T-helper 17 cell (primary cell): ENCODE measurements around the gene TRPV3. TPM values are rescaled to one million over a fixed set of nuclear protein-coding genes. Genes with fewer than 3 reads are reported as not detected.
A peak's percentile ranks its signal among the peaks of the same experiment; 100 is the strongest.
"Not testable (repeated sequence)": the region's sequence is repeated elsewhere in the genome, so short reads cannot be mapped to it uniquely, and the experiment has no call there.

ENCODE experiments used
- ATAC-seq: fragments of 150-1000 bp; cut with Tn5 transposase; 2 replicates; pipeline ENCODE4 v1.10.0; 2021; ENCODE audit warnings: mild to moderate bottlenecking, moderate library complexity
- DNase-seq, 3 donors: peaks; one replicate each; pipeline versions ENCODE4 v3.0.0 to v3.0.0-alpha.2; 2020 to 2021
- H3K9me3 ChIP-seq: one replicate; pipeline ENCODE4 v1.7.0; 2013; ENCODE audit warnings: low read length, mild to moderate bottlenecking; ENCODE audit not compliant: control insufficient read depth, poor library complexity, severe bottlenecking
- H3K27ac Mint-ChIP-seq: one replicate; pipeline ENCODE4 v1.8.0; 2022; ENCODE audit warnings: mild to moderate bottlenecking, moderate library complexity, mixed read lengths
- H3K27me3 Mint-ChIP-seq: one replicate; pipeline ENCODE4 v1.8.0; 2022; ENCODE audit warnings: mixed read lengths
- H3K36me3 Mint-ChIP-seq: one replicate; pipeline ENCODE4 v1.8.0; 2022; ENCODE audit warnings: low read depth, mixed read lengths
- H3K4me1 Mint-ChIP-seq: one replicate; pipeline ENCODE4 v1.8.0; 2022; ENCODE audit warnings: mild to moderate bottlenecking, mixed read lengths
- H3K4me3 Mint-ChIP-seq: one replicate; pipeline ENCODE4 v1.8.0; 2022; ENCODE audit warnings: mild to moderate bottlenecking, moderate library complexity, mixed read lengths
- total RNA-seq, 4 donors: library from RNA in 2 of 4; stranded (reverse) in 2 of 4; gene quantifications; one replicate each; pipeline ENCODE4 v1.2.3 and lab custom pipeline; 2022 to 2026

The TRPV3 gene
- total RNA-seq, 2 donors from 2014 or later, result 0.27 to 0.55 TPM

DNA sequence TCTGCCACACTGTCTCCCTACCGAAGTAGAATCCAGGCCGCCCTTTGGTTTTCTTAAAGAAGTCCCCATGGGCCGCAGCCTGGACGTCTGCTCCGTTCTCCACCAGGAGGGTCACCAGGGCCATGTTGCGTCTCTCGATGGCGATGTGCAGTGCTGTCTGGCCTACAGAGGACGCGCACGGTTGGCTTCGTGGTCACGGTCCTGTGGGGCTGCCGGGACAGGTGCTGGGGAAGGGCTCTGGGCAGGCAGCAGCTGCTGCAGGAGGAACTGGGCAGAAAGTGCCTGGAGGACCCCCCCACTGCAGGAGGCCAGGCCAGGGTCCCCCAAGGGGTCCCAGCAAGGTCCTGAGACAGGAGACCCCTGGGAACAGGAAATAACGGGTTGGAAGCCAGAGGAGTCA is 32.6 kb upstream of the TRPV3 start:
- Mint-ChIP-seq H3K4me1 (peaks cover 3% of the 10 kb centered on the region), H3K36me3 (peaks cover 3% of the 10 kb centered on the region), H3K27me3 (no peaks in the 10 kb centered on the region), H3K27ac (no peak overlapping the region), H3K4me3 (no peak overlapping the region)
- no peaks in the 10 kb centered on the region for H3K9me3 ChIP-seq
- ATAC-seq, result no peak
- no peak for DNase-seq

DNA sequence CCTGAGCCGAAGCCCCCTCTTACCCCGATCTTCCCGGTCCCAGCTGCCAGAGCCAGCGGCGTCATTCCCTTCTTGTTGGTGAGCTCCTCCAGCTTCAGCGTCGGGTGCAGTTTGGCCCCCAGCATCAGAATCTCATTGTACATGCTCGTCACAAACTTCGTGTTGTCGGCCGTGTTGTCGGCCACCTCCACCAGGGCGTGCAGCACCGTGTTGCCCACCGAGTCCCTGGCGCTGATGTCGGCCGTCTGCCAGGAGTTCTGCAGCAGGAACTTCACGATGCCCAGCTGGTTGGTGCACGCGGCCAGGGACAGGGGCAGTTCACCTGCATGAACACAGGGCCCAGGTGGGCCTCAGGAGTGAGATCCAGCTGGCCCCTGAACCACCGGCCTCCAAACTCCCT is 32.2 kb upstream of the TRPV3 start:
- Mint-ChIP-seq H3K36me3 (peaks cover 3% of the 10 kb centered on the region), H3K4me3 (no peak overlapping the region), H3K4me1 (peaks cover 3% of the 10 kb centered on the region), H3K27ac (peak overlapping the region; percentile 53), H3K27me3 (no peaks in the 10 kb centered on the region)
- no peak for DNase-seq
- ATAC-seq, result no peak
- no peaks in the 10 kb centered on the region for H3K9me3 ChIP-seq

DNA sequence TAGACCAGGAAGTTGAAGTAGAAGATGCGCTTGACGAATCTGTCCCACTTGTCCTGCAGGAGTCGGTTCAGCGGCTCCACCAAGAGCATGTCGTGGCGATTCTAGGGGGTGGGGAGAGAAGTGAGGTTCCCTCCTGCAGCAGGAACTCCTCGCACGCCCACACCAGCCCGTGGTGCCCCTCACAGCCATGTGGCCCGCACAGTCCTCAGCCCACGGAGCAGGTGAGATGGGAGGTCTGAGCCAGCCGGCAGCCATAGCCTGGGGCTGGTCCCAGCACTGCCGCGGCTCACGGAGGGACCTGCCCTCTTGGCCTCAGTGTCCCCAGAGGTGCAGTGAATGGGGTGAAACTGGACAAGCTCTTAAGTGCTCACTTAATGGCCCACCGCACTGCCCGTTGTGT is 28.2 kb upstream of the TRPV3 start:
- ATAC-seq (no peak), DNase-seq (no peak)
- Mint-ChIP-seq H3K4me1 (peaks cover 3% of the 10 kb centered on the region), H3K27me3 (no peaks in the 10 kb centered on the region), H3K4me3 (no peak overlapping the region), H3K27ac (no peak overlapping the region), H3K36me3 (peaks cover 5% of the 10 kb centered on the region)
- H3K9me3 ChIP-seq, result no peaks in the 10 kb centered on the region

DNA sequence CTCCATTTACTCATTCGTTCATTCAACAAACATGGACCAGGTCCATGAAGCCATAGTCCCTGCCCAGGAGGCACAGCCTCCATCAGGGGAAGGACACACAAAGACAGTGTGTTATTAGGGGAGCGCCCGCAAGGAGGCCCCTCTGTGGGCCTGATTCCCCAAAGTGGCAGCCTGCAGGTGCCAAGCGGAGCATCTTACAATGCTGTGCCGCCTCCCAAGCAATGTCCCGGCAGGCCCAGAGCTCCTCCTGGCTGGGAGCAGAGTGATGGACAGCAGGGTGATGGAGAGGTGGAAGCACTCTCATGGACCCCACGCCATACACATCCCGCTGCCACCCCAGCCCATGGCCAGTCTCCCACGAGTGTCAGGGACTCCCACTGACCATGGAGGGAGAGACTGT is 25.8 kb upstream of the TRPV3 start:
- no peak for DNase-seq
- H3K9me3 ChIP-seq, result no peaks in the 10 kb centered on the region
- Mint-ChIP-seq H3K27ac (no peak overlapping the region), H3K27me3 (no peaks in the 10 kb centered on the region), H3K36me3 (peaks cover 4% of the 10 kb centered on the region), H3K4me1 (no peaks in the 10 kb centered on the region), H3K4me3 (no peak overlapping the region)
- no peak for ATAC-seq

DNA sequence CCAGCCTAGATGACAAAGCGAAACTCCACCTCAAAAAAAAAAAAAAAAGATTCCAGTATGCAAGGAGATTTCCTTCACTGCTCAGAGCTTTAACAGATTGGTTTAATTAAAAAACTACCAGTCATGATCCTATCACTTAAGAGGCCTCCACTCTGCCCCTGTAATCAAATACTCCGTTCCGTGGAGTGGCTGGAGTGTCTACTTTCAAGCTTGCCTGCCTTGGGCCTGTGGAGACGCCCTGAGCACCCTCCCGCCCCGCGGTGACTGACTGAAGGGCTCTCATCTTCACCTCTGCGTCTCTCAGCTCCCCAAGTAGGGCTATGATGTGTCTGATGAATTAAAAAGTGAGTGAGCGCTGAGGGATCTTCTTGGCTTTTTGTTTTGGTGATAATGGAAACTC is 25.3 kb upstream of the TRPV3 start:
- DNase-seq, result no peak
- no peak overlapping the region for H3K27ac Mint-ChIP-seq

DNA sequence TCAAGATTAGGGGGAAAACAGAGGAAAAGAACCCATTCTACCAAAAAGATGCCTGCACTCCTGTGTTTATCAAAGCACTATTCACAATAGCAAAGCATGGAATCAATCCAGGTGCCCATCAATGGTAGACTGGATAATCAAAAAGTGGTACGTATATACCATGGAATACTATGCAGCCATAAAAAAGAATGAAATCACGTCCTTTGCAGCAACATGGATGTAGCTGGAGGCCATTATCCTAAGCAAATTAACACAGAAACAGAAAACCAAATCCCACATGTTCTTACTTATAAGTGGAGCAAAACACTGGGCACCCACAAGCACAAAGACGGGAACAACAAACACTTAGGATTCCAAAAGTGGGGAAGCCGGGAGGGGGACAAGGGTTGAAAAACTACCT is 21.1 kb upstream of the TRPV3 start:
- H3K27ac Mint-ChIP-seq, H3K4me1 Mint-ChIP-seq, H3K4me3 Mint-ChIP-seq, H3K27me3 Mint-ChIP-seq, DNase-seq, ATAC-seq, H3K9me3 ChIP-seq, H3K36me3 Mint-ChIP-seq: not testable (repeated sequence)

More for the DNA sequence above, 25.3 kb upstream of the TRPV3 start:
- no peak for ATAC-seq
- H3K9me3 ChIP-seq, result no peaks in the 10 kb centered on the region
- Mint-ChIP-seq H3K36me3 (peaks cover 4% of the 10 kb centered on the region), H3K4me1 (no peaks in the 10 kb centered on the region), H3K4me3 (no peak overlapping the region), H3K27me3 (no peaks in the 10 kb centered on the region)

DNA sequence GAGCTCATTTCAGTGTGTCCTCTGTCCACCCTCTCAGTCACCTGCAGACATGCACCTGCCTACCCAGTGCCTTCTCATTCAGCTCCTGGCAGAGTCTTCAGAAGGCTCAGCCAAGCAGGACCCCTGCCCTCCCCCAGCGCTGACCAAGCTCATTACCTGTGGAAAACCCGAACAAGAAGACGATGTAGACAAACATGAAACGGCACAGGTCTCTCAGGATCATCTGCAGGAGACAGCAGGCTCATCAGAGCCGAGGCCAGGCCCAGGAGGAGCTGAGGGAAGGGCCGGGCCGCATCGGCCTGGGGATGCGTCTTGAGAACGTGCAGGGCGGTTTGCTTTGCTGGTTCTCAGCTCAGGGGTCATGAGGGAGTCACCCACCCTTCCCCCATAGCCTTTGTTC is 19.4 kb upstream of the TRPV3 start:
- H3K4me3 Mint-ChIP-seq, result no peak overlapping the region
- no peaks in the 10 kb centered on the region for H3K9me3 ChIP-seq
- no peaks in the 10 kb centered on the region for H3K27me3 Mint-ChIP-seq
- no peaks in the 10 kb centered on the region for H3K4me1 Mint-ChIP-seq
- DNase-seq (no peak), ATAC-seq (no peak)
- H3K36me3 Mint-ChIP-seq, result peaks cover 4% of the 10 kb centered on the region
- H3K27ac Mint-ChIP-seq, result no peak overlapping the region

DNA sequence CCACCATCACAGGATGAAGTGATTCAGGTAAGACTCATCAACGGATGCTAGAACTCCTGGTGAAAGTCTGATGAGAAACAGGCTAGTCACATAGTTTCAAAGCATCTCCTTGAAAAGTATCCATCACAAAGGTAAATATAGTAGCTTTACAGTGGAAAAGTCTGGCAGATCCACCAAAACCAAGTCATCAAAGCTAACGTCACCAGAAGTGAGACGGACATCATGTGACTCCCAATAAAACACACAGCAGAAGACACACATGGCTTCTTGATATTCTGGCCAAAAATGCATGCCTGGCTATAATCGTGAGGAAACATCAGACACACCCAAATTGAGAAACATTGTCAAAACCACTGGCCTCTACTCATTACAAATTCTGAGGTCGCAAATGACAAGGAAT is 17.9 kb upstream of the TRPV3 start:
- Mint-ChIP-seq H3K4me3 (no peak overlapping the region), H3K27me3 (no peaks in the 10 kb centered on the region), H3K27ac (no peak overlapping the region), H3K4me1 (no peaks in the 10 kb centered on the region), H3K36me3 (peaks cover 2% of the 10 kb centered on the region)
- no peaks in the 10 kb centered on the region for H3K9me3 ChIP-seq
- DNase-seq (no peak), ATAC-seq (no peak)

DNA sequence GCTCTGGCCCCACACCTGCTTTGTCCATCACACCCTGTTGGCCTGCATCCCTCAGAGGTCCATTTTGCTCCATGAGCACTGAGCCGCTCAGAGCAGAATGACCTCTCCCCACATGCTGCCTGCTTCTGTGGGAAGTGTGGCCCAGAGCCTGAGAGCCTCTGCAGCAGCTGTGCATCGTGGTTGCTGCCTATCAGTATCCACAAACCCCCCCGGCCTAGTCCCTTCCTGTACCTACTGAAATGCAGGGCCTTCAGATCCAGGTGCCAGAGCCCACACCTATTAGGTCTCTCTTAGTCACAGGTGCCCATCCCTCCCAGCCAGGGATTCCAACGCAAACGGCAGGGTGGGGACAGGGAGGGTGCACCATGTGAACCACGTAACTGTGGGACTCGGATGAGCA is 16.6 kb upstream of the TRPV3 start:
- H3K4me1 Mint-ChIP-seq, result no peaks in the 10 kb centered on the region
- no peak for ATAC-seq
- no peak overlapping the region for H3K4me3 Mint-ChIP-seq
- H3K36me3 Mint-ChIP-seq, result no peaks in the 10 kb centered on the region
- no peaks in the 10 kb centered on the region for H3K9me3 ChIP-seq
- no peak for DNase-seq
- no peak overlapping the region for H3K27ac Mint-ChIP-seq
- no peaks in the 10 kb centered on the region for H3K27me3 Mint-ChIP-seq

DNA sequence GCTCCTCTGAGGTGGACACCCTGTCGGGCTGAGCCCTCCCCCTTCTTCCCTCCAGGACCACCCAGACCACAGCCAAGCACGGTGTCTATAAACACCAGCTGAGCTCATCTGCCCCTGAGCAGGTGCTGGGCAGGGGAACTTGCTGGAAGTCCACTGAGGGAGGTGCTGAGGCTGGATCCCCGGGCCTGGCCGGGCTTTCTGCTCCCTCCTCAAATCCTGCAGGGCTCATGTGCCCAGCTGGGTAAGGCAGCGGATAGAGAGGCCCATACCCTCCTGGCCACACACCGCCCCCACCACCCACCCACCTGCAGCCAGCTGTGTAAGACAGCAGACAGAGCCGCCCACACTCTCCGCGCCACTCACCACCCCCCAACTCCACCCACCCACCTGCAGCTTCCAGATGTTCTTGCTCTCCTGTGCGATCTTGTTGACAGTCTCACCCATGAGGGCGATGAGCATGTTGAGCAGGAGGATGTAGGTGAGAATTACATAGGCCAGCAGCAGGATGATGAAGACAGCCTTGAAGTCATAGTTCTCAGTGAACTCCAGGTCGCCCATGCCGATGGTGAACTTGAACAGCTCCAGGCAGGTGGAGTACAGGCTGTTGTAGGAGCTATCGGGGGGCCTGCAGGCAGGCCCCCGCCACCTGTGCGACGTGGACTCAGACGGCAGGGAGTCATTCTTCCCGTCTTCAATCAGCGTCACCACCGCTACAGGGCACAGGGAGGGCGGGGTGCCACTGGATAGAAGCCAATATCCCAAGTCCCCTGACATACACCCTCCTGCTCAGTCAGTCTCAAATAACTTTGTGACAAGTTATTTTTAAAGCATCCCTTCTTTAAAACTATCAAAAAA is 15.9 kb upstream of the TRPV3 start:
- no peak for DNase-seq
- no peak for ATAC-seq

DNA sequence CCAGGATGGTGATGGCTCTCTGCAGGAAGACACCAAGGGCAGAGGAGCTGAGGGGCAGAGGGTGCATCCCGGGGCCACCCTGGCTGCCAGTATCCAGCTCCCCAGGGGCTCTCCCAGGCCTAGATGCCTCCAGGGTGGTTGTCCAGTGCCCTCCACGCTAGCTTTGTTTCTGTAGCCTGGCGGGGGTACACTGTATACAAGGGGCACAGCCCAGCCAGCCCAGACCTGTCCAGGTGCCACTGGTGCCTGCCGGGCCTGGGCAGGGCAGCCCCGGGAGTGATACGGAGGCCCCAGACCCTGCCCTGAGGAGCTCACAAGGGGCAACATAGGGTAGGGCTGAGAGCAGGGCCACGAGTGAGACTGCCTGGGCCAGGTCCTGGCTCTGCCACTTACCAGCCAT is 14.6 kb upstream of the TRPV3 start:
- H3K9me3 ChIP-seq, result no peaks in the 10 kb centered on the region
- Mint-ChIP-seq H3K4me1 (no peaks in the 10 kb centered on the region), H3K27ac (peak overlapping the region; percentile 24), H3K36me3 (no peaks in the 10 kb centered on the region), H3K4me3 (no peak overlapping the region), H3K27me3 (no peaks in the 10 kb centered on the region)
- DNase-seq, result no peak
- ATAC-seq, result no peak

More for the DNA sequence above, 15.9 kb upstream of the TRPV3 start:
- H3K4me1 Mint-ChIP-seq, result no peaks in the 10 kb centered on the region
- H3K36me3 Mint-ChIP-seq, result no peaks in the 10 kb centered on the region
- no peak overlapping the region for H3K4me3 Mint-ChIP-seq
- no peak overlapping the region for H3K27ac Mint-ChIP-seq
- H3K9me3 ChIP-seq, result no peaks in the 10 kb centered on the region
- no peaks in the 10 kb centered on the region for H3K27me3 Mint-ChIP-seq

DNA sequence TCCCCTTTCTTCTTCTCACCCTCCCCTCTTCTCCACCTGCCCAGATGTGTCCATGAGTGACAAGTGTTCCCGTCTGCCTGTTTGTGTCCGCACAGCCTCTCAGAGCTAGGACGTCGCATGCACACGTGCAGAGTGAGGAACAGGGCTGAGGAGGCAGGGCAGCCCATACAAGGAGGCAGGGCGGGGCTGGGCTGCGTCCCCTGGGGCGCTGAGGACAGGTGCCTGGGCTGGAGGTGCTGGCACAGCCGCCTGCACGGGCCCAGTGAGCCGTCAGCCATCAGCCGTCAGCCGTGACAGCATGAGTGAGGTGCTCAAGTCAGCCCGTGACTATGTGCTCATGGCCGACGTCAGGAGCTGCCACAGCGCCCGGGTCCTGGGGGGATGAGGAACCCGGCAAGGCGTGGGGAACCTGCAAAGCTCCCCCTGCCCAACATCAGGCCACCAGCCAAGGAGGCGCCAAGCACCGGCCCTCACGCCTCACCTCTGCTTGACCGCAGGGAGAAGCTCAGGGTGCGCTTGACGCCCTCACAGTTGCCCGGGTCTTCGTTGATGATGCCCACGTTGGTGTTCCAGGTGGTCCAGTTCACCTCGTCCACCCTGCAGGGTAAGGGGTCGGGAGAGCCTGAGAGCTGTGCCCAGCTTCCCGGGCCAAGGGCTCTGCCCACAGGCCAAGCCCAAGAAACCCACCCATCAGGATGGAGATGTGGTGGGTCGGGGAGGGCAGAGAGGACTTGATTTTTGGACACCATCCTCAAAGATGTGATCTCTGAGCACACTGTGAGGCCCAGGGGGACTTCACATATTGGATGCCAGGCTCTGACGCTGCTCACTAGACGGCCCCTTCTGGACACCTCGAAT is 13.7 kb upstream of the TRPV3 start:
- no peaks in the 10 kb centered on the region for H3K36me3 Mint-ChIP-seq
- H3K4me1 Mint-ChIP-seq, result no peaks in the 10 kb centered on the region
- H3K4me3 Mint-ChIP-seq, result no peak overlapping the region
- H3K27me3 Mint-ChIP-seq, result no peaks in the 10 kb centered on the region
- ATAC-seq (no peak), DNase-seq (no peak)
- H3K27ac Mint-ChIP-seq, result no peak overlapping the region
- H3K9me3 ChIP-seq, result no peaks in the 10 kb centered on the region

DNA sequence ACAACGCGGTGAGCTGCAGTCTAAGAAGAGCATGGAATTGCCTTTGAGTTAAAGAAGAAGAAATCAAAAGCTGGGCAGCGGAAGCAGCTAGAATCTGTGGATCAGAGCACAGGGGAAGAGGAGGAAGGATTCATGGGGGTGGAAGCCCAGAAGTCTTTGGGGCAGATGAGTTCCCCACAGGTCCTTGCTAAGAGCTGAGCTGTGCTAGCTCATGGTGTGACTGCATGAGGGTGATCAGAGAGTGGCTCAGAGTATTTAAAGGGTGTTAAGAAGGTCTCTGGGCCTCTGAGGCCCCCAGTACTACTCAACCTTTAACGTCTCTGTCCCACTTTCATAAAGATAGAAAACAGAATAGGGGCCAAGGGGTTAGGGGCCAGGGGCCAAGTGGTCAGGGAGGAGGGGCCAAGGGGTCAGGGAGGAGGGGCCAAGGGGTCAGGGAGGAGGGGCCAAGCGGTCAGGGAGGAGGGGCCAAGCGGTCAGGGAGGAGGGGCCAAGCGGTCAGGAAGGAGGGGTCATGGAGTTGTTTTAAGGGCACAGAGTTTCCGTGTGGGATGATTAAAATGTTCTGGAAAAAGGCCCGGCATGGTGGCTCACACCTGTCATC is 12.0 kb upstream of the TRPV3 start:
- DNase-seq (no peak), ATAC-seq (no peak)
- Mint-ChIP-seq H3K27ac (peak overlapping the region; percentile 45), H3K36me3 (no peaks in the 10 kb centered on the region), H3K4me1 (no peaks in the 10 kb centered on the region), H3K4me3 (no peak overlapping the region), H3K27me3 (no peaks in the 10 kb centered on the region)
- no peaks in the 10 kb centered on the region for H3K9me3 ChIP-seq
